NCI-H82 treated with DMSO at 0.1 percent for 48 hours (cell line): Measurements from ENCODE around the gene AUTS2.
A peak's percentile ranks its signal among the peaks of the same experiment; 100 is the strongest.

Experiments used
- DNase-seq: peaks from one replicate; lab custom pipeline; 2025; ENCODE audit not compliant: unreplicated experiment; lab: John Stamatoyannopoulos, UW

AUTS2 gene

GRCh38 chr7:70017357-70017756, 419.1 kb downstream of the AUTS2 start:
- no peak for DNase-seq

DNA sequence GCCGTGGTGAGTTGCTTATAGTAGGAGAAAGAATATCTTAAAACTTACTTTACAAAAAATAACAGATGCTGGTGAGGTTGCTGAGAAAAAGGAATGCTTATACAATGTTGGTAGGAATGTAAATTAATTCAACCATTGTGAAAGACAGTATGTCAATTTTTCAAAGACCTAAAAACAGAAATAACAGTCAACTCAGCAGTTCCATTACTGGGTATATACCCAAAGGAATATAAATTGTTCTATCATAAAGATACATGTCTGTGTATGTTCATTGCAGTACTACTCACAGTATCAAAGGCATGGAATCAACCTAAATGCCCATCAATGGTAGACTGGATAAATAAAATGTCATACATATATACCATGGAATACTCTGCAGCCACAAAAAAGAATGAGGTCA, 420.4 kb downstream of the AUTS2 start:
- DNase-seq: no peak

GRCh38 chr7:70027867-70028266, 429.6 kb downstream of the AUTS2 start:
- DNase-seq: no peak

DNA sequence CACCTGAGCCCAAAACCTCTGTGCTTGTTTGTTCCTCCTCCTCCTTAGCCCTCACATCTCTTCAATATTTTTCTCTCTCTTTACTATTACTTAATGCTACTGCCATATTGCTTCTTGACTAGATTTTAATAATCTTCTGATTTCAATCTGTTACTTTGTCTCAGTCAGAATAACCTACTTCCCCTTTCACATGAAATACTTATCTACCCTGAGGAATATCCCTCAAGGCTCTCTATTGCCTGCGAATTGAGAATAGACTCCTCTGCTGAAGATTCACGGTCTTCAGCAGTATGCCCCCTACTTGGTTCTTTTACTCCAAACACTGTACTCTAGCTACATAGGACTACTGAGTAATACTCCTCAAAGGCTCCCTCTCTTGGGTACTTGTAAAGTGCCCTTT, 430.3 kb downstream of the AUTS2 start:
- DNase-seq: no peak

GRCh38 chr7:70029993-70030392, 431.7 kb downstream of the AUTS2 start:
- no peak for DNase-seq

- no peak for DNase-seq
Measured at GRCh38 chr7:70030745-70031144, 432.5 kb downstream of the AUTS2 start.

- peak; percentile 63 for DNase-seq
Measured at GRCh38 chr7:70031245-70031644, 433.0 kb downstream of the AUTS2 start.

DNA sequence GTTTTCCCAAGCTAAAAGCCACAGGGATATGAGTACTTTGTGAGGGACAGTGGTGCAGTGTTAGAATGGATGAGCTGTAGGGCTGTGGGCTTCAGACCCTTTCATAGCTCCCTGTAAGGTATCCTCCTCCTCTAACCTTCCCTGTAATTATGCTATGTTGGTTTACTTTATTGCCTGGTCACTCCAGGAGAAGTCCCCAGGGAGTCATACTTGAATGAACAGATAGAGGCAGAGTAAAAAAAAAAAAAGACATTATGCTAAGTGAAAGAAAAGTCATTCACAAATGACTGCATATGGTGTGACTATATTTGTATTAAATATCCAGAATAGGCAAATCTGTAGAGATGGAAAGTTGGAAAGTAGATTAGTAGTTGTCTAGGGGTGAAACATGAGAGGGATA, 434.4 kb downstream of the AUTS2 start:
- DNase-seq: no peak

DNA sequence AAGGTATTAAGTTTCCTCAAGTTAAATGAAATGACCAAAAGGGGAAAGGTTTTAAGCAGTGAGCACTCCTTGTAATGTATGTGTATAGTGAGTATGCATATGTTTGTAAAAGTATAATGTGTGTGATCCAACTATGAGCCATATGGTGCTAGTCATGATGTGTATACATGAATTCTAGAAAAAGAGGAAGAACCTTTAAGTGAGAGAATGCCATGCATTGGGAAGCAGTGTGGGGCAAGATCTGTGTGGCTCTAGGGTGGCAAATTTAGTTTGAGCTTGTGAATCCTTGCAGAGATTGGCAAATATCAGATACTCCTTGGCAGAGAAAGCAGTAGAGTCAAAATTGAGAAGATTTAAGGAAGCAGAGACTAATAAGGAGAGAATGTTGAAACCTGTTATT, 435.0 kb downstream of the AUTS2 start:
- no peak for DNase-seq

- peak; percentile 64 for DNase-seq
Measured at GRCh38 chr7:70034999-70035398, 436.7 kb downstream of the AUTS2 start.

GRCh38 chr7:70035519-70035918, 437.2 kb downstream of the AUTS2 start:
- no peak for DNase-seq

- DNase-seq: no peak
Measured at GRCh38 chr7:70035955-70036354, 437.7 kb downstream of the AUTS2 start.

DNA sequence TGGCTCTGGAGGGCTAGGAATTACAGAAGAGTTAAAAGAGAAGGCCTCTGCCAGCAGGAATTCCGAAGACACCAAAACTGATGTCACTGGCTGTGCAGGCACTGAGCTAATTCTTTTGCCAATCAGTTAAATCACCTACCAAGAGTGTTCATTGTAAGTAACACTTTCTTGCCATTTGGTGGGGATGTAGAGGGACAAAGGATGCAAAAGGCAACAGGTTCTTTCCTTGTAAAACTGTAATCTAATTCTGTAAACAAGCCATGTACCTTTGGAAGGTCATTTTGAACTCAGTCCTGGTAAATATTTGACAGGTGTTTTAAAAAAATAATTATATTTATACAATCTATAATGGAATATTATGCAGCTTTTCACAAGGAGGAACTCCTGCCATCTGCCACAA, 438.4 kb downstream of the AUTS2 start:
- DNase-seq: no peak

- DNase-seq: no peak
Measured at GRCh38 chr7:70037171-70037933, 439.1 kb downstream of the AUTS2 start.

DNA sequence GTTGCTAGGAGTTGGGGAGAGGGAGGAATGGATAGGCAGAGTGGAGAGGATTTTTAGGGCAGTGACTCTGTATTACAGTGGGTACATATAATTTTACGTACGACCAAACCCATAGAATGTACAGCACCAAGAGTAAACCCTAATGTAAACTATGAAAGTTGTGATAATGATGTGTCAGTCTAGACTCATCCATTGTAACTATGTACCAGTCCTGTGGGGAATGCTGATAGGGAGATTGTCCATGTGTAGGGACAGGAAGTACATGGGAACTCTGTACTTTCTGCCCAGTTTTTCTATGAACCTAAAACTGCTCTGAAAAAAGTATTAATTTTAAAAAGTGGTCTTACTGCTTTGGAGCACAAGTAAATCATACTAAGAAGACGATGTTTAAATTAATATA, 441.8 kb downstream of the AUTS2 start:
- no peak for DNase-seq

DNA sequence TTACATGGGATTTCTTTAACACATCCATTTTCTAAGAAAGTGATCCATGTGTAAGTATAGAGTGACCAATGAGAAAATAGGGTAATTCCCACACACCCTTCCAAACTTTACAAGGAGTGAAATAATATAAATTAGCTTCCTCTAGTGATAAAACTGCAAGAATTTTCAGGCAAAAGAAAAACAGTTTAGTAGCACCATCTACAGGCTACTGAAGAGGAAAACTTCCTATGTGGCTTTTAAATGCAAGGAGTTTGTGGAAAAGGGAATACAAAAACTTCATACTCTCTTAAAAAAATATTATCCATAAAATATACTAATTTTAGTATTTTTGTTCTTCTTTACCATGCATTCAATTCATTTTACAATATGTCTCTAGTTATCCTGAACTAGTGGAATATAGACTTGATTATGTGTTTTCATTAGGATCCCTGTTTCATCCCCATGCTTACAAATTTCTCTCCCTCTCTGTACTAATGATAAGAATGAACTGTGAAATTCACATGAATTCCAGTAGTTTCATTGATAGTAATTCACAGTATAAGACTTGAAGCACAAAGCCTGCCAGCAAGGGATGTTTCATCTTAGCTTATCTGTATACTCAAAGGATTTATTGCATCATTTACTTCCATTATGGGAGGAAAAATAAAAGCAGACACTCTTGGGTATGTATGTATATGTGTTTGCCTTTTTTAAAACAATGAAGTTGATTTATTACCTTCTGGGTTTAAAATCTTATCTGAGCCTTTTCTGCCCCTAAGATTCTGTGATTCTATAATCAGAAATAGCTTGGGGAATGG, 442.9 kb downstream of the AUTS2 start:
- no peak for DNase-seq

GRCh38 chr7:70042533-70042932, 444.3 kb downstream of the AUTS2 start:
- DNase-seq: no peak

- DNase-seq: no peak
Measured at GRCh38 chr7:70043015-70043538, 444.8 kb downstream of the AUTS2 start.

DNA sequence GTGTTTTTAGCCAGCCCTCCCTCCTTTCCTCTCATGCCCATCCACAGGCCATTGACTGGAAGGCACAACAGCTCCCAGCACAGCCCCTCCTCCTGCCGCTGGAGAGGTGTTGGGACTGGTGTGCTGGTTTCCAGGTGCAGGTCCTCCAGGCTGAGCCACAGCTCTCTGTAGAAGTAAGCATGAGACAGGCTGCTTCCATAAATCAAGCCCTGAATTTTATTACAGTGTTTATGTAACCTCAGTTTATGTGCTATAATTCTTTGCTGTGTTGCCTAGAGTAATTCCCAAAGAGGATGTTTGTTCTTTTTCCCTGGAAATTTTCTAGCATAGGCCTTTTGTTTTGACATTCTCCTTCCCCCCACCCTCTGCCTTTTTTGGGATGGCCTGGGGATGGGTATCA, 445.8 kb downstream of the AUTS2 start:
- no peak for DNase-seq

DNA sequence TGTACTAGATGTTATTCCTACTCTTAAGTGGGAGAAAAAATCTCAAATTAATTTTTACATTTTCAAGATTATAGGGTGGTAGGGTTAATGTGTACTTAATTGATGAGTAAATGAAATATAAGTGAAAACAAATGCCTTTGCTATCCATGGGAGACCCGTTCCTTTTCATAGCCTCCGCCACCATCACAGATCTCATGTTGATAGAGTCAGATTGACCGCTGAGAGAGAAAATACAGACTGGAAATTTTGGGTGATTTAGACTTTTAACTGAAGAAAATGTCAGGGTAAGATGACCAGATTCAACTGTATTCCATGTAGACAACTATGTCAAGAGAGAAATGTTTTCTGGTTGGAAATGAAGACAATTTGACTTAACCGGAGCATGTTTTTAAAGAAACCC, 446.2 kb downstream of the AUTS2 start:
- no peak for DNase-seq

DNA sequence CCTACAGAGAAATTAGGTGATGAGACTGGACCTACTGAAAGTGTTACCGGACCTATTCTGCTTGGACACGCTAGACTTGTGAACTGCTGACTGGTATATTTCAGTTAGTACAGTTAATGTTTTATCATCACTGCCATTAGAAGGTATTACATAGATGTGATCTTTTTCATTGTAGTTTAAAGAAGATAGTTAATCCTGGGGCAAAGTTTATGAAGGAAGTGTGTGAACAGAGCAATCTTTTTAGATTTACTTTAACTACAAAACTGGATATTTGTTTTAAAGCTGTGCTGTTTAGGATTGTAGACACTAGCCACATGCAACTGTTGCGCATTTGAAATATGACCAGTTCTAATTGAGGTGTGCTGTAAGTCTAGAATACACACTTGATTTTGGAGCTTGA, 446.7 kb downstream of the AUTS2 start:
- no peak for DNase-seq

DNA sequence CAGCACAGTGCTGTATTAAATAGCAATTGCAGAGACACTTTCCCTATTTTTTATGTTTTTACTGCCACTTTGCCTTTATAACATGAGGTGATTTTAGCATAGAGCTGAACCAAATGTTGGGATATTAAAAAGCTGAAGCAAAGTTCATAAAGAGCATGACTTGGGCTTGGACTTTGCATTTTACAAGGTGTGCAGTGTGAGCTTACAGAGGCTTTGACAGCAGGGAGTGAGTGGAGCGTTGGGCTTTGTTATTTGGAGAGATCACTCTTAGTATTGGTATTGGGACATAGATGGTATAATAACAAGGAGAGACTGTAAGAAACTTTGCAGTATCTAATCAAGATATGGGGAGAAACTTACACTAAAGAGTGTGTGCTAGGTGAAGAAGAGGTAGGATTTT, 449.1 kb downstream of the AUTS2 start:
- no peak for DNase-seq
